Natural killer cell treated with Interleukin-12 subunit alpha and Interleukin-12 subunit beta and Interleukin-15 and Interleukin-18, amount 100 ng/mL, for 72 hours (primary cell): ENCODE results near the gene GBP7. TPM values are rescaled to one million over a fixed set of nuclear protein-coding genes. Genes with fewer than 3 reads are reported as not detected.
"Not testable (repeated sequence)": the region's sequence is repeated elsewhere in the genome, so short reads cannot be mapped to it uniquely, and the experiment has no call there.

Experiments
- ATAC-seq, 2 donors: fragments of 150-1000 bp; cut with Tn5 transposase in 1 of 2; sonication (Bioruptor Pico), chemical (Tn5 transposase) in 1 of 2; 2 replicates each; pipeline ENCODE4 v1.10.0; 2021
- DNase-seq: peaks from one replicate; pipeline ENCODE4 v3.0.0; 2022; ENCODE audit warnings: low spot score
- H3K27ac Mint-ChIP-seq, 2 donors: 1 replicate in 1 of 2; 2 replicates in 1 of 2; pipeline ENCODE4 v1.8.0; 2022; ENCODE audit warnings: mixed read lengths in 2 of 2, mild to moderate bottlenecking in 1 of 2, moderate library complexity in 1 of 2
- H3K27me3 Mint-ChIP-seq, 2 donors: 1 replicate in 1 of 2; 2 replicates in 1 of 2; pipeline ENCODE4 v1.8.0; 2022; ENCODE audit warnings: mixed read lengths in 2 of 2
- H3K36me3 Mint-ChIP-seq: one replicate; pipeline ENCODE4 v1.8.0; 2022; ENCODE audit warnings: mixed read lengths
- H3K4me1 Mint-ChIP-seq, 2 donors: 1 replicate in 1 of 2; 2 replicates in 1 of 2; pipeline ENCODE4 v1.8.0; 2022; ENCODE audit warnings: low read depth in 2 of 2, mixed read lengths in 2 of 2, mild to moderate bottlenecking in 1 of 2
- H3K4me3 Mint-ChIP-seq: one replicate; pipeline ENCODE4 v1.8.0; 2022; ENCODE audit warnings: mixed read lengths
- H3K9me3 Mint-ChIP-seq: 2 replicates; pipeline ENCODE4 v1.8.0; 2022; ENCODE audit warnings: mixed read lengths
- total RNA-seq, 2 donors: library from RNA; stranded (reverse); gene quantifications; one replicate each; pipeline ENCODE4 v1.2.3, GENCODE V29; 2022

Gene GBP7
- total RNA-seq, 2 donors from 2014 or later: 1.3 TPM; not detected in 1

DNA sequence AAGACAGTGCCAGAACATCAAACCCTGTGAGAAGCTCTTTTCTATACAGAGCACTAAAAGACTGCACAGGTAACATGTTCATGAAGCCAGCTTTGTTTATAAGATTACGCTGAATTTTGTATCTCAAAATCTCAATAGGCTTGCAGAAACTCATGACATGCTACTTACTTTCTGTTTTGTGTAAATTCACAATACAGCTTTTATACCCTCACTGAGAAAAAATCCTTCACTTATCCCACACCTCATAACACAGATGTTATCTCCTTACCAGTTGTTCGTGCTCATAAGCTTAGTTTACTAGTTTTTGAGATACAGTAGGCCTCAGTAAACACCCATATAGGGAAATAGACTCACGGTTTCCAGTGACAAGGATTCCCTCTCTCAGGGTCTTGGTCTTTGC lies 25.8 kb downstream of the GBP7 start:
- ATAC-seq (no peak), DNase-seq (no peak)
- Mint-ChIP-seq H3K36me3 (no peaks in the 10 kb centered on the region), H3K9me3 (peaks cover 2% of the 10 kb centered on the region), H3K4me3 (no peak overlapping the region), H3K27me3 (peaks cover 0 to 2% of the 10 kb centered on the region in 2 donors), H3K27ac (no peak overlapping the region), H3K4me1 (peaks cover 13 to 21% of the 10 kb centered on the region in 2 donors)

DNA sequence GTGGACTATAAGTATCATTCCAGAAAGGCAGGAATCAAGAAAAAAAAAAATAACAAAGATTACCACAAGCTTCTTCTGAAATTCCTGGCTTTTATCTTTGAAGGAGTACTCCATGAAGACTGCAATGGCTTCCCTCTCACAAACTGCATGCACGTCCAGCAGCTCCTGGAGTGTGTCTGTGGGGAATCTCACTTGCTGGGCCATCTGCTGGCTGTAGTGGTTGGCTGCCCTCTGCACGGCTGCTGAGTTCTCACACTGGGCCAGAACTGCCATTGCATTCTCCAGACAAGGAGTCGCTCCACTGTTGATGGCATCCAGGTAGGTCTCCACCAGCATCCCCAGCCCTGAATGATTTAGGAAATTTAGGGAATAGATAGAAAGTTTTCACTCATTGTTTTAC lies 26.6 kb downstream of the GBP7 start:
- ATAC-seq: no peak
- H3K27ac Mint-ChIP-seq: no peak overlapping the region
- no peaks in the 10 kb centered on the region for H3K36me3 Mint-ChIP-seq

DNA sequence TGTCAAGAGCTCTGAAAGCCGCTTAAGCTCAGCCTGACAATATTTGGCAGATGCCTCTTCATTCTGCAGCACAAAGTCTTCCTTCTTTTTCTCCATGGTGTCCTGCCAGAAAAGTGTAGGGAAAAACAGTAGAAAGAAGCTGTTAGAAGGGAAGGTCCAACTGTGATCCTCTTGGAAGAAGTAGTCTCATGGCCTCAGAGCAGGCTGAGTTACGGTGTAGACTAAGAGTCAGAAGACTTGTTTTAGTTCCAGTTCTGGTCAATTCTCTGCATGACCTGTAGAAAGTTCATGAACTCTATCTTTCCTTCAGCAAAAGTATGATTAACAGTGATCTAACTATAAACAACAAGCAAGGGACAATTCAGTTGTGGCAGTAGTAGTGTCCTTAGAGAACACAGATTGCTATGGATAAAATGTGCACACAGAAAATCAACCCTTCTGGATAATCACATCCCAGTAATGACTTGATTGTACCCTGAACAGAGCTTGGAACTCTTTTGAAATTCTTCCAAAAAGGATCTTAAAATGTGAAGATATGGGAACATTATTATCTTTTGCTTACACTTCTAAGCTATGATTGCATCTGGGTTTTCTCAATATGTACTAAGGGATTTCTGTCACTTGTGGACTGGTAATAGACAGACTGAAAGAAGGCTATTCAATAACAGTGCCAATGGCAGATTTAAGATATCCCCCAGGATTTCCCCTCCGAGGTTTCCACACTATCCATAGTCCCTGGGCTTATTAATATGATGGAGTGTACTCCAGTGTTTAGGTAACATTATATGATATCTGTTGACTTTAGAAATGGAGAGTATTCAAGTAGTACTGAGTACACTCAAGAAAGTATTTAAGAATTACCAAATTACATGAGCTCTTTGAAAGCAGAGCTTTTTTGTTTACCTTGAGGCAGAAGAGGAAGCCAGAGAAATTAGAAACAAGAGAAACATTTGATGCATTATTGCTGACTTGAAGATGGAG lies 27.8 kb downstream of the GBP7 start:
- Mint-ChIP-seq H3K9me3 (peaks cover 2% of the 10 kb centered on the region), H3K4me1 (peaks cover 13 to 21% of the 10 kb centered on the region in 2 donors), H3K27ac (no peak overlapping the region), H3K36me3 (no peaks in the 10 kb centered on the region), H3K4me3 (no peak overlapping the region), H3K27me3 (no peaks in the 10 kb centered on the region)
- ATAC-seq (no peak), DNase-seq (no peak)

More for the DNA sequence above, 26.6 kb downstream of the GBP7 start:
- Mint-ChIP-seq H3K4me3 (no peak overlapping the region), H3K27me3 (peaks cover 0 to 2% of the 10 kb centered on the region in 2 donors), H3K4me1 (peaks cover 13 to 21% of the 10 kb centered on the region in 2 donors), H3K9me3 (peaks cover 2% of the 10 kb centered on the region)
- no peak for DNase-seq

DNA sequence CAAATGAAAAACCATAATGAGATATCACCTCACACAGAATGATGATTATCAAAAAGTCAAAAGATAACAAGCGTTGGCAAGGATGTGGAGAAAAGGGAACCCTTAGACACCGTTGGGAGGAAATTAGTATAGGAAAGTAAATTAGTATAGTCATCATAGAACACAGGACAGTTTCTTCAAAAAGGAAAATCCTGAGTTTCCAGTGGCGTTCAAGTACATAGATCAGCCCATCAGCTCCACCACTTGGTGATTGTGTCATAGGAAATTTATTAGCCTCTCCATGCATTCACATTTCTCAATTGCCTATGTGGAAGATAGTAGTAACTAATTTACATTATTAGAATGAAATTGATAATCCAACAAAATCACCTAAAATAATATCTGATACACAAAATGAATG lies 29.1 kb downstream of the GBP7 start:
- H3K36me3 Mint-ChIP-seq: no peaks in the 10 kb centered on the region

DNA sequence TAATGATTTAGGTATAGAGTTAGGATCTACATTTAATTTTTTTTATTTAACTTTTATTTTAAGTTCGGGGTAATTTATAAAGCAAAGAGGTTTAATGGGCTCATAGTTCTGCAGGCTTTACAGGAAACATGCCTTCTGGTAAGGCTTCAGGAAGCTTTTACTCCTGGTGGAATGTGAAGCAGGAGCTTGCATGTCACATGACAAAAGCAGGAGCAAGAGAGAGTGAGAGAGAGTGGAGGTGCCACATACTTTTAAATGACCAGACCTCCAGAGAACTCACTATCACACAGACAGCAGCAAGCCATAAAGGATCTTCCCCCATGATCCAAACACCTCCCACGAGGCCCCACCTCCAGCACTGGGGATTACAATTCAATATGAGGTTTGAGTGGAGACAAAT lies 32.3 kb downstream of the GBP7 start:
- H3K36me3 Mint-ChIP-seq: no peaks in the 10 kb centered on the region
- peaks cover 2% of the 10 kb centered on the region for H3K9me3 Mint-ChIP-seq
- no peak overlapping the region for H3K27ac Mint-ChIP-seq
- no peaks in the 10 kb centered on the region for H3K27me3 Mint-ChIP-seq
- H3K4me1 Mint-ChIP-seq: peaks cover 7 to 18% of the 10 kb centered on the region in 2 donors
- ATAC-seq (no peak), DNase-seq (no peak)
- H3K4me3 Mint-ChIP-seq: no peak overlapping the region

More for the DNA sequence above, 29.1 kb downstream of the GBP7 start:
- peaks cover 13 to 19% of the 10 kb centered on the region in 2 donors for H3K4me1 Mint-ChIP-seq
- H3K27me3 Mint-ChIP-seq: no peaks in the 10 kb centered on the region
- peak overlapping the region in 1 of 2 donors; percentile 45 for H3K27ac Mint-ChIP-seq
- ATAC-seq: no peak
- H3K4me3 Mint-ChIP-seq: no peak overlapping the region
- H3K9me3 Mint-ChIP-seq: peaks cover 2% of the 10 kb centered on the region
- DNase-seq: no peak

DNA sequence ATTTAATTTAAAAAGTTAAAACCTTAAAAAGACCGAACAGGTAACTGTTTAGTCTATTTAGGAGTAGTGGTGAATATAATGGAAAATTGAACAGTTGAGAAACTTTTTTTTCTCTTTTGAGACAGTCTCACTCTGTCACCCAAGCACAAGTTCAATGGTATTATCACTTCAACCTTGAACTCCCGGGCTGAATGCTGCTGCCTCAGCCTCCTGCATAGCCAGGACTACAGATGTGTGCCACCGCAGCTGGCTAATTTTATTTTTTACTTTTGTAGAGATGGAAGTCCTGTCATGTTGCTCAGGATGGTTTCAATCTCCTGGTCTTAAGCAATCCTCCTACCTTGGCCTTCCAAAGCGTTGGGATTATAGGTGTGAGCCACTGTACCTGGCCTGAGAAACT lies 33.6 kb downstream of the GBP7 start:
- DNase-seq (no peak), ATAC-seq (no peak)
- Mint-ChIP-seq H3K4me1 (peaks cover 7 to 16% of the 10 kb centered on the region in 2 donors), H3K36me3 (no peaks in the 10 kb centered on the region), H3K27ac (no peak overlapping the region), H3K4me3 (no peak overlapping the region), H3K27me3 (no peaks in the 10 kb centered on the region), H3K9me3 (peaks cover 2% of the 10 kb centered on the region)

DNA sequence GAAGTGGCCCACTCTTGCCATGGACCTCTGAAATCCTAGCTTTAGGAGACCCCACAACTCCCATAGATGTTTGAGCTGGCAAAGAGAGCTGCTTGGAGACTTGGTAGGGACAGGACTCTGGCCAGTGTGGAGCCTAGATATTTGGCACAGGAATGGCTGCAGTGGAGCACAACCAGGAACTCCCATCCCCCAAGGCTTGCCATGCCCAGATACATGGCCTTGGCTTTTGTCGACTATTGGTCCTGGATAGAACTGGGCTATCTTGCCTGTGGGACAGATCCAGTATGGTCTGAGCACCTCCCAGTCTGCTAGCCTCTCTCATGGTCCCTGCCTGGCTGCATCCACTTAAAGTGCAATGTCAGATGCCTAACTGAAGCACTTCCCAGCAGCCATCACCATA lies 42.1 kb downstream of the GBP7 start:
- Mint-ChIP-seq H3K9me3 (no peaks in the 10 kb centered on the region), H3K4me1 (peaks cover 12 to 15% of the 10 kb centered on the region in 2 donors), H3K36me3 (peaks cover 29% of the 10 kb centered on the region), H3K4me3 (no peak overlapping the region), H3K27ac (no peak overlapping the region), H3K27me3 (peaks cover 0 to 3% of the 10 kb centered on the region in 2 donors)
- DNase-seq (no peak), ATAC-seq (peak in 1 of 2 donors; percentile 6)

DNA sequence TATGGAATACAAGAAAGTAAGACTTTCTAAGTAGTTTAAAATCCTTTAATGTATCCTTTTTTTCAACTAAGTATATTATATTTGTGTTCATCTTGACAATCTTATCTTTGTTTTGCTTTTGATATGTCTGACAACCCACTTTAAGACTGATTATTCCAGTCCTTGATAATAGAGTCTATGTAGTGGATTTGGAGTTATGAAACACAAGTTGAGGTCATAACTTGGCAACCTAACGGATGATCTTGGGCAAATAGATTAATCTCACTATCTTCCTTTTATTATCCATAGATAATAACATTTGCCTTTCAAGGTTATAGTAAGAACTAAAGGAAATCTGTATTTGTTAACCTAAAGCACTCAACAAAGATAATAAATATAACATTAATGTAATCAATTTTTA lies 45.1 kb downstream of the GBP7 start:
- peaks cover 29 to 30% of the 10 kb centered on the region in 2 donors for H3K4me1 Mint-ChIP-seq
- H3K4me3 Mint-ChIP-seq: no peak overlapping the region
- peak overlapping the region in 1 of 2 donors; percentile 98 for H3K27ac Mint-ChIP-seq
- ATAC-seq (no peak), DNase-seq (no peak)
- no peaks in the 10 kb centered on the region for H3K9me3 Mint-ChIP-seq
- H3K27me3 Mint-ChIP-seq: peaks cover 0 to 2% of the 10 kb centered on the region in 2 donors
- H3K36me3 Mint-ChIP-seq: peaks cover 24% of the 10 kb centered on the region

DNA sequence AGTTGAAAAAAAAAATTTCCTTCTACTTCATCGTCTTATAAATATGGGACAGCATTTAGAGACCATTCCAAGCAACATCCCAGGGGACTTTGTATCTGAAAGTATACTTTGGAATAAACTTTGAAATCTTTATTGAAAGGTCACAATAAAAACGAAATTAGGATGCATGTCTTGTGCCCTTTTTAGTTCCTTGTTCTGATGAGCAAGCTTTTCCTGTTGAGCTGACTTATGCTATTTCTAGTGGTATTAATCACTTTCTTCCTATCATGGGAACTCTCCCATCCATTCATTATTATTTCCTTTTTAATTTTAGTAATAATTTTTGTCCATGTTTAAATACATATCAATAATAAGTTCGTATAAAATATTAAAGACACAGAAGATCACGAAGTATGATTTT lies 45.9 kb downstream of the GBP7 start:
- Mint-ChIP-seq H3K27ac (peak overlapping the region; percentile 98), H3K27me3 (no peaks in the 10 kb centered on the region), H3K36me3 (peaks cover 26% of the 10 kb centered on the region), H3K9me3 (no peaks in the 10 kb centered on the region), H3K4me3 (no peak overlapping the region), H3K4me1 (peaks cover 32 to 35% of the 10 kb centered on the region in 2 donors)
- ATAC-seq: no peak
- no peak for DNase-seq

DNA sequence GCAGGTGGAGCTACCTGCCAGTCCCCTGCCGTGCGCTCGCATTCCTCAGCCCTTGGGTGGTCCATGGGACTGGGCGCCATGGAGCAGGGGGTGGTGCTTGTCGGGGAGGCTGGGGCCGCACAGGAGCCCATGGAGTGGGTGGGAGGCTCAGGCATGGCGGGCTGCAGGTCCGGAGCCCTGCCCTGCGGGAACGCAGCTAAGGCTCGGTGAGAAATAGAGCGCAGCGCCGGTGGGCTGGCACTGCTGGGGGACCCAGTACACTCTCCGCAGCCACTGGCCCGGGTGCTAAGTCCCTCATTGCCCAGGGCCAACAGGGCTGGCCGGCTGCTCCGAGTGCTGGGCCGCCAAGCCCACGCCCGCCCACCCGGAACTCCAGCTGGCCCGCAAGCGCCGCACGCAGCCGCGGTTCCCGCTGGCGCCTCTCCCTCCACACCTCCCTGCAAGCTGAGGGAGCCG lies 47.8 kb downstream of the GBP7 start:
- not testable (repeated sequence) for ATAC-seq, DNase-seq, H3K9me3 Mint-ChIP-seq, H3K4me3 Mint-ChIP-seq, H3K27me3 Mint-ChIP-seq
- Mint-ChIP-seq H3K36me3 (peaks cover 29% of the 10 kb centered on the region), H3K4me1 (peaks cover 44 to 52% of the 10 kb centered on the region in 2 donors), H3K27ac (peak overlapping the region; percentile 98 to 100)

DNA sequence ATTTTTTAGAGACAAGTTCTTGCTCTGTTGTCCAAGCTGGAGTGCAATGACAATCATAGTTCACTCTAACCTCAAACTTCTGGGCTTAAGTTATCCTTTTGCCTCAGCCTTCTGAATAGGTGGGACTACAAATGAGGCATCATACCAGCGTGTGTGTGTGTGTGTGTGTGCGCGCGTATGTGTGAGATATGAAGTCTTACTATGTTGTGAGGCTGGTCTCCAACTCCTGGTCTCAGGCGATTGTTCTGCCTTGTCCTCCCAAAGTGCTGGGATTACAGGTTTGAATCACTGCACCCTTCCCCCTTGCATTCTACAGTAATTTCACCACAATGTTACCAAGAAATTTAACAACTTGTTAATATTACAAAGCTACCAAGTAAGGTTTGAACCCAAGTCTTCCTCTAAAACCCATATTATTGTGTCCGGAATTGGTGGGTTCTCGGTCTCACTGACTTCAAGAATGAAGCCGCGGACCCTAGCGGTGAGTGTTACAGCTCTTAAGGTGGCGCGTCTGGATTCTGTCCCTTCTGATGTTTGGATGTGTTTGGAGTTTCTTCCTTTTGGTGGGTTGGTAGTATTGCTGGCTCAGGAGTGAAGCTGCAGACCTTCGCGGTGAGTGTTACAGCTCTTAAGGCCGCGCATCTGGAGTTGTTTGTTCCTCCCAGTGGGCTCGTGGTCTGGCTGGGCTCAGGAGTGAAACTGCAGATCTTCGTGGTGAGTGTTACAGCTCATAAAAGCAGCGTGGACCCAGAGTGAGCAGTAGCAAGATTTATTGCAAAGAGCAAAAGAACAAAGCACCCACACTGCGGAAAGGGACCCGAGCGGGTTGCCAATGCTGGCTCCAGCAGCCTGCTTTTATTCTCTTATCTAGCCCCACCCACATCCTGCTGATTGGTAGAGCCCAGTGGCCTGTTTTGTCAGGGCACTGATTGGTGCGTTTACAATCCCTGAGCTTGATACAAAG lies 48.9 kb downstream of the GBP7 start:
- H3K36me3 Mint-ChIP-seq: peaks cover 39% of the 10 kb centered on the region
- not testable (repeated sequence) for H3K9me3 Mint-ChIP-seq, H3K27me3 Mint-ChIP-seq
- peak overlapping the region; percentile 93 for H3K4me3 Mint-ChIP-seq
- H3K27ac Mint-ChIP-seq: peak overlapping the region; percentile 90 to 100
- DNase-seq: peak; percentile 82
- ATAC-seq: peak; percentile 73 to 77
- H3K4me1 Mint-ChIP-seq: peaks cover 52 to 62% of the 10 kb centered on the region in 2 donors

DNA sequence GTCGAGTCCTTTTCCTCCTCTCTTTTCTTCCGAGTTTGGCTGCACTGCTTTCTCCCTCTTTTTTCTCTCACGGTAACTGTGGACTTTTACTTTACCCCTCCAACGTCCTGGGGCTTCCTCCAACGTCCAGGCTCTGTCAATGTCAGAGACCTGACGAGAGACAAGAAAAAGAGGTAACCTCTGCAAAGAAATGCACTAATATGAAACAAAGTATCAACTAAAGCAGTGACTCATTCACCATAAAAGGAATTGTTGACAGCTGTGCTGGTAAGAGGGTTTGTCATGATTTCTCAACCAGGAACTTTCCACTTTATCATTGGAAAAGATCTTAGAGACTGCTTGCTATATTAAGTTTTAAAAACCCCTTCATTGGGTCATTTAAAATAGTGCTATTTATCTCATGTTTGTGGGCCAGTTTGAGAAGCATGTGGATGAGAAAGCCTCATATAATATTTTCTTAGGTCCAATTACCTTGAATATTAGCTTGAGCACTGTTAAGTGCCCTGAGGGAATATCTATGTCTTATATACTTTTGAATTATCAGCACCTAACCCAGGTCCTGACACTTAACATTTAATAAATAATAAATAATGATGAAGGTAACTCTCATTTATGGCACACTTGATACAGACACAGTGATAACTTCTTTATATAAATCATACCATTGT lies 49.8 kb downstream of the GBP7 start, which contains the start of gene GBP2:
TSS of gene GBP2 (minus strand) at position 202 of the 668 bp plus-strand sequence. CDS start 4,148 bp downstream, outside the sequence.
- Mint-ChIP-seq H3K27ac (peak within 1 kb of the TSS; percentile 90 to 100), H3K27me3 (no peaks in the 10 kb centered on the region), H3K4me1 (peaks cover 55 to 66% of the 10 kb centered on the region in 2 donors), H3K9me3 (no peaks in the 10 kb centered on the region), H3K4me3 (peak within 1 kb of the TSS; percentile 93), H3K36me3 (peaks cover 42% of the 10 kb centered on the region)
- peak; percentile 87 for ATAC-seq
- DNase-seq: no peak
